ENCODE results near the gene SLC6A15.

DNA sequence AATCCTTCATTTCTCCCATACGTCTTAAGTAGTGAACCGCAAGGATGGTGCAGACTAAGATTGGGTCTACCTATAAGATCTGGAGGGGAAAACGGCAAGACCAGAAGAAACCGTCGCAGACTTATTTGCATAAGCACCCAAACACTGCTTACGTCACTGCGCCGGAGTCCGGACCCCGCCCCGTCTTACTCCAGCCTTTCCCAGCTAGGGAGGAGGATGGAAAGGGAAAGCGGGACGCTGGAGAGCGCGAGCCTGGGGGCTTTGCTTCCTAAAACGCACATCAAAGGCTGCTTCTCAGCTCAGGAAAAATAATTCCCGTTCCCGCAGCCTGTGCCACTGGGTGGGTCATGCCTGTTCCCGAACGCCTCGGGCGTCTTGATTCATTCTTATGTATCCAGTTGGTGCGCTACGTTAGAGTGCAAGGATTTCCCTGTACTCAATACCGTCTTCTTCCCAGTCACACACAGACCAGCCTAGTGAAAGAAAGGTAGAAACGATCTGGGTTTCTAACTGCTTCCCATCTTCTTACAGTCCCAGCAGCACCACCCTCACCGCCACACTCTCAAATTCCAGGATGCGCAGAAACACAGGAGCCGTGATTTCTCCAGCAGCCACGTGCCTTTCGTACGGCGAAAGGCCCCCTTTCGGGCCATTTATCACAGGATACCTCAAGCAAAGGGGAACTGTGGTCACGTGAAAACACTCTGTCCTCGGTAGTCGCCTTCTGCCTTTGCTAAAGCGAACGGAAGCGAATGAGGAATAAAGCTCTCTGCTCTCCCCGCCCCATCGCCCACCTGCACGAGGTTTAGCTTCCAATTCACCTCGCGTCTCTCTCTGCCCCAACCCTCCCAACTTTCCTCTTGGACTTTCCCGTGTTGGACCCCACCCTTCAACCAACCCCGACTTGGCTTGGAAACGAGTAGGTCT, 1.1 kb downstream of the SLC6A15 start:
- TF ChIP-seq, protein P1, sequence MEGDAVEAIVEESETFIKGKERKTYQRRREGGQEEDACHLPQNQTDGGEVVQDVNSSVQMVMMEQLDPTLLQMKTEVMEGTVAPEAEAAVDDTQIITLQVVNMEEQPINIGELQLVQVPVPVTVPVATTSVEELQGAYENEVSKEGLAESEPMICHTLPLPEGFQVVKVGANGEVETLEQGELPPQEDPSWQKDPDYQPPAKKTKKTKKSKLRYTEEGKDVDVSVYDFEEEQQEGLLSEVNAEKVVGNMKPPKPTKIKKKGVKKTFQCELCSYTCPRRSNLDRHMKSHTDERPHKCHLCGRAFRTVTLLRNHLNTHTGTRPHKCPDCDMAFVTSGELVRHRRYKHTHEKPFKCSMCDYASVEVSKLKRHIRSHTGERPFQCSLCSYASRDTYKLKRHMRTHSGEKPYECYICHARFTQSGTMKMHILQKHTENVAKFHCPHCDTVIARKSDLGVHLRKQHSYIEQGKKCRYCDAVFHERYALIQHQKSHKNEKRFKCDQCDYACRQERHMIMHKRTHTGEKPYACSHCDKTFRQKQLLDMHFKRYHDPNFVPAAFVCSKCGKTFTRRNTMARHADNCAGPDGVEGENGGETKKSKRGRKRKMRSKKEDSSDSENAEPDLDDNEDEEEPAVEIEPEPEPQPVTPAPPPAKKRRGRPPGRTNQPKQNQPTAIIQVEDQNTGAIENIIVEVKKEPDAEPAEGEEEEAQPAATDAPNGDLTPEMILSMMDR (IDR thresholded peaks at IDR 0.05; ENCODE audit: low read depth, low read length, missing input control) = no peak
- TF ChIP-seq GABPA (IDR thresholded peaks at IDR 0.05 in 1 of 2, conservative IDR thresholded peaks at IDR 0.05 in 1 of 2) (no peak), TAF1 (conservative IDR thresholded peaks at IDR 0.05) (no peak), RXRA (IDR thresholded peaks at IDR 0.05) (no peak)
- TF ChIP-seq, protein P2, sequence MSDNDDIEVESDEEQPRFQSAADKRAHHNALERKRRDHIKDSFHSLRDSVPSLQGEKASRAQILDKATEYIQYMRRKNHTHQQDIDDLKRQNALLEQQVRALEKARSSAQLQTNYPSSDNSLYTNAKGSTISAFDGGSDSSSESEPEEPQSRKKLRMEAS (IDR thresholded peaks at IDR 0.05) = no peak
- TF ChIP-seq, protein P3, sequence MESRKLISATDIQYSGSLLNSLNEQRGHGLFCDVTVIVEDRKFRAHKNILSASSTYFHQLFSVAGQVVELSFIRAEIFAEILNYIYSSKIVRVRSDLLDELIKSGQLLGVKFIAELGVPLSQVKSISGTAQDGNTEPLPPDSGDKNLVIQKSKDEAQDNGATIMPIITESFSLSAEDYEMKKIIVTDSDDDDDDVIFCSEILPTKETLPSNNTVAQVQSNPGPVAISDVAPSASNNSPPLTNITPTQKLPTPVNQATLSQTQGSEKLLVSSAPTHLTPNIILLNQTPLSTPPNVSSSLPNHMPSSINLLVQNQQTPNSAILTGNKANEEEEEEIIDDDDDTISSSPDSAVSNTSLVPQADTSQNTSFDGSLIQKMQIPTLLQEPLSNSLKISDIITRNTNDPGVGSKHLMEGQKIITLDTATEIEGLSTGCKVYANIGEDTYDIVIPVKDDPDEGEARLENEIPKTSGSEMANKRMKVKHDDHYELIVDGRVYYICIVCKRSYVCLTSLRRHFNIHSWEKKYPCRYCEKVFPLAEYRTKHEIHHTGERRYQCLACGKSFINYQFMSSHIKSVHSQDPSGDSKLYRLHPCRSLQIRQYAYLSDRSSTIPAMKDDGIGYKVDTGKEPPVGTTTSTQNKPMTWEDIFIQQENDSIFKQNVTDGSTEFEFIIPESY (IDR thresholded peaks at IDR 0.05) = no peak

All from liver (tissue), 3 donors.